Measurements from ENCODE around the gene CHST1. TPM values are rescaled to one million over a fixed set of nuclear protein-coding genes. Genes with fewer than 3 reads are reported as not detected.
A peak's percentile ranks its signal among the peaks of the same experiment; 100 is the strongest.

The CHST1 gene
- total and polyA plus RNA-seq, 2 experiments from 2014 or later: 0.84 to 2.7 TPM

GRCh38 chr11:45661439-45662055 lies 3.9 kb downstream of the CHST1 start:
- no peak overlapping the region for H2AFZ ChIP-seq
- no peaks in the 10 kb centered on the region for H3F3A ChIP-seq (replicated peaks; ENCODE audit: low read depth)

GRCh38 chr11:45660729-45661438 lies 4.5 kb downstream of the CHST1 start:
- Mint-ChIP-seq H3K4me3 (peak overlapping the region; percentile 20; the same call in 1 of the 3 replicates), H3K36me3 (ENCODE audit: low read depth) (no peaks in the 10 kb centered on the region), H3K4me1 (peaks cover 43% of the 10 kb centered on the region), H3K9me3 (no peaks in the 10 kb centered on the region), H3K27ac (no peak overlapping the region), H3K27me3 (ENCODE audit: insufficient read depth, low read depth, poor library complexity) (peaks cover 26% of the 10 kb centered on the region)
- H4K20me1 ChIP-seq (replicated peaks; ENCODE audit: insufficient read depth): no peaks in the 10 kb centered on the region
- ATAC-seq (no peak), DNase-seq (ENCODE audit: low spot score) (peak; percentile 55)
- no peaks in the 10 kb centered on the region for H3K9me2 ChIP-seq (ENCODE audit: insufficient read depth)
- H2AFZ ChIP-seq: no peak overlapping the region
- peaks cover 29% of the 10 kb centered on the region for H3K4me1 ChIP-seq (ENCODE audit: insufficient read depth)
- no peak overlapping the region for H3K4me3 ChIP-seq
- no peak overlapping the region for H3K27ac ChIP-seq (ENCODE audit: low read depth)
- H3K36me3 ChIP-seq (ENCODE audit: insufficient read depth): no peaks in the 10 kb centered on the region
- H3F3A ChIP-seq (replicated peaks; ENCODE audit: low read depth): no peaks in the 10 kb centered on the region
- TF ChIP-seq EZH2 (IDR thresholded peaks at IDR 0.05; ENCODE audit: low read depth, unreplicated experiment) (no peak), CREB1 (CRISPR knock-in tag; IDR thresholded peaks at IDR 0.05; ENCODE audit: low read depth) (no peak)
- no peaks in the 10 kb centered on the region for H3K79me2 ChIP-seq (replicated peaks; ENCODE audit: insufficient read depth)
- H3K4me2 ChIP-seq: no peak overlapping the region; the same call in 1 of the 2 replicates
- H3K27me3 ChIP-seq (ENCODE audit: insufficient read depth): peaks cover 29% of the 10 kb centered on the region

More at GRCh38 chr11:45661439-45662055, 3.9 kb downstream of the CHST1 start:
- H3K4me1 ChIP-seq (ENCODE audit: insufficient read depth): peaks cover 29% of the 10 kb centered on the region
- no peak for DNase-seq (ENCODE audit: low spot score)
- TF ChIP-seq POLR2AphosphoS5 (IDR thresholded peaks at IDR 0.05; ENCODE audit: low read depth) (no peak), STAT1 (IDR thresholded peaks at IDR 0.05; ENCODE audit: unreplicated experiment) (no peak), EZH2 (IDR thresholded peaks at IDR 0.05; ENCODE audit: low read depth, unreplicated experiment) (no peak), ETS1 (IDR thresholded peaks at IDR 0.05) (no peak), CREB1 (CRISPR knock-in tag; IDR thresholded peaks at IDR 0.05; ENCODE audit: low read depth) (no peak), JUNB (IDR thresholded peaks at IDR 0.05; ENCODE audit: unreplicated experiment) (no peak)
- TF ChIP-seq, protein P1, sequence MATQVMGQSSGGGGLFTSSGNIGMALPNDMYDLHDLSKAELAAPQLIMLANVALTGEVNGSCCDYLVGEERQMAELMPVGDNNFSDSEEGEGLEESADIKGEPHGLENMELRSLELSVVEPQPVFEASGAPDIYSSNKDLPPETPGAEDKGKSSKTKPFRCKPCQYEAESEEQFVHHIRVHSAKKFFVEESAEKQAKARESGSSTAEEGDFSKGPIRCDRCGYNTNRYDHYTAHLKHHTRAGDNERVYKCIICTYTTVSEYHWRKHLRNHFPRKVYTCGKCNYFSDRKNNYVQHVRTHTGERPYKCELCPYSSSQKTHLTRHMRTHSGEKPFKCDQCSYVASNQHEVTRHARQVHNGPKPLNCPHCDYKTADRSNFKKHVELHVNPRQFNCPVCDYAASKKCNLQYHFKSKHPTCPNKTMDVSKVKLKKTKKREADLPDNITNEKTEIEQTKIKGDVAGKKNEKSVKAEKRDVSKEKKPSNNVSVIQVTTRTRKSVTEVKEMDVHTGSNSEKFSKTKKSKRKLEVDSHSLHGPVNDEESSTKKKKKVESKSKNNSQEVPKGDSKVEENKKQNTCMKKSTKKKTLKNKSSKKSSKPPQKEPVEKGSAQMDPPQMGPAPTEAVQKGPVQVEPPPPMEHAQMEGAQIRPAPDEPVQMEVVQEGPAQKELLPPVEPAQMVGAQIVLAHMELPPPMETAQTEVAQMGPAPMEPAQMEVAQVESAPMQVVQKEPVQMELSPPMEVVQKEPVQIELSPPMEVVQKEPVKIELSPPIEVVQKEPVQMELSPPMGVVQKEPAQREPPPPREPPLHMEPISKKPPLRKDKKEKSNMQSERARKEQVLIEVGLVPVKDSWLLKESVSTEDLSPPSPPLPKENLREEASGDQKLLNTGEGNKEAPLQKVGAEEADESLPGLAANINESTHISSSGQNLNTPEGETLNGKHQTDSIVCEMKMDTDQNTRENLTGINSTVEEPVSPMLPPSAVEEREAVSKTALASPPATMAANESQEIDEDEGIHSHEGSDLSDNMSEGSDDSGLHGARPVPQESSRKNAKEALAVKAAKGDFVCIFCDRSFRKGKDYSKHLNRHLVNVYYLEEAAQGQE (IDR thresholded peaks at IDR 0.05; ENCODE audit: unreplicated experiment): no peak
- H3K27me3 Mint-ChIP-seq (ENCODE audit: insufficient read depth, low read depth, poor library complexity): peaks cover 32% of the 10 kb centered on the region
- ATAC-seq: no peak
- H3K9me3 Mint-ChIP-seq: no peaks in the 10 kb centered on the region
- H3K27ac ChIP-seq (ENCODE audit: low read depth): no peak overlapping the region
- no peak overlapping the region for H3K4me2 ChIP-seq
- no peaks in the 10 kb centered on the region for H3K79me2 ChIP-seq (replicated peaks; ENCODE audit: insufficient read depth)
- H3K36me3 Mint-ChIP-seq (ENCODE audit: low read depth): no peaks in the 10 kb centered on the region
- H3K27ac Mint-ChIP-seq: no peak overlapping the region
- H3K4me3 Mint-ChIP-seq: no peak overlapping the region; the same call in 2 of the 3 replicates
- no peaks in the 10 kb centered on the region for H3K9me2 ChIP-seq (ENCODE audit: insufficient read depth)
- H3K27me3 ChIP-seq (ENCODE audit: insufficient read depth): peaks cover 35% of the 10 kb centered on the region
- H3K4me3 ChIP-seq: no peak overlapping the region
- no peaks in the 10 kb centered on the region for H4K20me1 ChIP-seq (replicated peaks; ENCODE audit: insufficient read depth)
- no peaks in the 10 kb centered on the region for H3K36me3 ChIP-seq (ENCODE audit: insufficient read depth)
- H3K4me1 Mint-ChIP-seq: peaks cover 38% of the 10 kb centered on the region

Data from GM23338 (cell line).